Inflammatory macrophage treated with lipopolysaccharide for 1 hour (primary cell): ENCODE results near the gene DHH.

Source experiments
- DNase-seq, 2 donors: peaks; one replicate each; pipeline ENCODE4 v3.0.0-alpha.2; 2020 to 2022

Gene DHH

GRCh38 chr12:49048953-49049352 lies 45.6 kb downstream of the DHH start:
- DNase-seq: no peak

- DNase-seq: no peak
Observed at GRCh38 chr12:49046129-49046895, 48.3 kb downstream of the DHH start.

- no peak for DNase-seq
Observed at GRCh38 chr12:49044660-49045059, 49.9 kb downstream of the DHH start.

- DNase-seq: peak; percentile 38 to 71
Observed at GRCh38 chr12:49043856-49044258, 50.7 kb downstream of the DHH start.

GRCh38 chr12:49043241-49043640 lies 51.4 kb downstream of the DHH start:
- DNase-seq: no peak

- DNase-seq: no peak
Observed at GRCh38 chr12:49041881-49042484, 52.6 kb downstream of the DHH start.

- DNase-seq: no peak
Observed at GRCh38 chr12:49041036-49041880, 53.3 kb downstream of the DHH start.

- no peak for DNase-seq
Observed at GRCh38 chr12:49040364-49040855, 54.2 kb downstream of the DHH start.

- DNase-seq: no peak
Observed at GRCh38 chr12:49039421-49040363, 54.9 kb downstream of the DHH start.

GRCh38 chr12:49038291-49038955 lies 56.2 kb downstream of the DHH start:
- DNase-seq: no peak

- no peak for DNase-seq
Observed at GRCh38 chr12:49037947-49038237, 56.7 kb downstream of the DHH start.

- DNase-seq: no peak
Observed at GRCh38 chr12:49037111-49037946, 57.3 kb downstream of the DHH start.
